ENCODE data around the gene HIC2.
"Not testable (repeated sequence)": the region's sequence is repeated elsewhere in the genome, so short reads cannot be mapped to it uniquely, and the experiment has no call there.

DNA sequence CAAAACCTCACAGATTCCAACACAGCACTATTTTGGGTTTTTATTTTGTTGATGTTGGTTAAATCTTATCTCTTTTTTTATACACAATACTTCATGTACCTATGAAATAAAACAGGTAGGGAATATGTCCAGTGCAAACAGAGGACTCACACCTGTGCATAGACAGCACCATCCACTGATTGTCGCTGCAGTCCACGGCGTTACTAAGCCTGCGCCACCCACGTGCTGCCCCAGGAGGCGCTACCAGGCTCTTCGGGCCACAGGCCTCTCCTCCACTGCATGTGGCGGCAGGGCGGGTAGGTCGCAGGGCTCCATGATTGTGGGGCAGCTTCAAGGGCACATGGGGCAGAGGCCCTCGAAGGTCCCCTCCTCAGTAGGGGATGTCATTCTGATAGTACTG is 55.8 kb downstream of the HIC2 start:
- not testable (repeated sequence) for TF ChIP-seq POLR2A (IDR thresholded peaks at IDR 0.05)
- TF ChIP-seq, protein P1, sequence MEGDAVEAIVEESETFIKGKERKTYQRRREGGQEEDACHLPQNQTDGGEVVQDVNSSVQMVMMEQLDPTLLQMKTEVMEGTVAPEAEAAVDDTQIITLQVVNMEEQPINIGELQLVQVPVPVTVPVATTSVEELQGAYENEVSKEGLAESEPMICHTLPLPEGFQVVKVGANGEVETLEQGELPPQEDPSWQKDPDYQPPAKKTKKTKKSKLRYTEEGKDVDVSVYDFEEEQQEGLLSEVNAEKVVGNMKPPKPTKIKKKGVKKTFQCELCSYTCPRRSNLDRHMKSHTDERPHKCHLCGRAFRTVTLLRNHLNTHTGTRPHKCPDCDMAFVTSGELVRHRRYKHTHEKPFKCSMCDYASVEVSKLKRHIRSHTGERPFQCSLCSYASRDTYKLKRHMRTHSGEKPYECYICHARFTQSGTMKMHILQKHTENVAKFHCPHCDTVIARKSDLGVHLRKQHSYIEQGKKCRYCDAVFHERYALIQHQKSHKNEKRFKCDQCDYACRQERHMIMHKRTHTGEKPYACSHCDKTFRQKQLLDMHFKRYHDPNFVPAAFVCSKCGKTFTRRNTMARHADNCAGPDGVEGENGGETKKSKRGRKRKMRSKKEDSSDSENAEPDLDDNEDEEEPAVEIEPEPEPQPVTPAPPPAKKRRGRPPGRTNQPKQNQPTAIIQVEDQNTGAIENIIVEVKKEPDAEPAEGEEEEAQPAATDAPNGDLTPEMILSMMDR (IDR thresholded peaks at IDR 0.05) = not testable (repeated sequence)
